GM10248 (cell line): ENCODE results near the gene TBC1D9.
"Not testable (repeated sequence)": the region's sequence is repeated elsewhere in the genome, so short reads cannot be mapped to it uniquely, and the experiment has no call there.

ENCODE experiments used
- CTCF ChIA-PET: fragments of 300-600 bp; sonication (Branson Sonifier 250); formaldehyde crosslinking; extraction: SDS; loops from one replicate; lab custom pipeline; 2021; ENCODE audit warnings: antibody characterized with exemption; lab: Yijun Ruan, JAX
- POLR2A ChIA-PET: fragments of 350-650 bp; sonication (Branson Sonifier 250); formaldehyde crosslinking; extraction: SDS; loops from one replicate; lab custom pipeline; 2020; ENCODE audit warnings: antibody characterized with exemption; lab: Yijun Ruan, JAX
- DNase-seq: peaks from one replicate; pipeline ENCODE4 v3.0.0; 2012; ENCODE audit errors: extremely low spot score
- TF ChIP-seq, protein P1 (sequence below): IDR thresholded peaks from 2 replicates; pipeline ENCODE4 v1.5.1; 2012; ENCODE audit warnings: mild to moderate bottlenecking, low read depth; ENCODE audit errors: extremely low read depth, missing control alignments, control extremely low read depth

The TBC1D9 gene

DNA sequence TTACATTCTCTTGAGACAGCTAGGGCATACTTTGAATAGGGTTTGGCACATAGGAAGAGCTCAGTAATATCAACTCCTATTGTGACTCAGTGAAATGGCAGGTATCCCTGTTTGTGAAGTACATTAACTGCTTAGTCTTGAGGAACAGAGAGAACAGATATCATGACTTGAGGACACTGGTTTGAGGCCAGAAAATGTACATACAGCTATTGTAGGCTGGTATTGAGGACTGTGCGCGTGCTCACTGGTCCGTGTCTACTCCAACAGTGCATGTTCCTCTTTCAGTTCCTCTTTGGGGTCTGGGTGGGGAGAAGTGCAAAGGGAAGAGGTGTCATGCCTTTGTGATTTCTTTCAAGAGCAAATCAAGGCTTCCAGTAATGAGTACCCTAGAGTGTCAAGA lies 34.6 kb upstream of the TBC1D9 start:
- ChIA-PET CTCF (interaction anchor here (1.2 to 1.6 kb wide), 3 partner anchors 13 to 25 kb away, joined by 3 to 5 read pairs (median 3); no protein-coding TSS in a partner anchor), POLR2A (interaction anchor here (0.7 kb wide), 1 partner anchor 20 kb away, joined by 3 read pairs; no protein-coding TSS in a partner anchor)
- TF ChIP-seq, protein P1, sequence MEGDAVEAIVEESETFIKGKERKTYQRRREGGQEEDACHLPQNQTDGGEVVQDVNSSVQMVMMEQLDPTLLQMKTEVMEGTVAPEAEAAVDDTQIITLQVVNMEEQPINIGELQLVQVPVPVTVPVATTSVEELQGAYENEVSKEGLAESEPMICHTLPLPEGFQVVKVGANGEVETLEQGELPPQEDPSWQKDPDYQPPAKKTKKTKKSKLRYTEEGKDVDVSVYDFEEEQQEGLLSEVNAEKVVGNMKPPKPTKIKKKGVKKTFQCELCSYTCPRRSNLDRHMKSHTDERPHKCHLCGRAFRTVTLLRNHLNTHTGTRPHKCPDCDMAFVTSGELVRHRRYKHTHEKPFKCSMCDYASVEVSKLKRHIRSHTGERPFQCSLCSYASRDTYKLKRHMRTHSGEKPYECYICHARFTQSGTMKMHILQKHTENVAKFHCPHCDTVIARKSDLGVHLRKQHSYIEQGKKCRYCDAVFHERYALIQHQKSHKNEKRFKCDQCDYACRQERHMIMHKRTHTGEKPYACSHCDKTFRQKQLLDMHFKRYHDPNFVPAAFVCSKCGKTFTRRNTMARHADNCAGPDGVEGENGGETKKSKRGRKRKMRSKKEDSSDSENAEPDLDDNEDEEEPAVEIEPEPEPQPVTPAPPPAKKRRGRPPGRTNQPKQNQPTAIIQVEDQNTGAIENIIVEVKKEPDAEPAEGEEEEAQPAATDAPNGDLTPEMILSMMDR: no peak
- peak; percentile 48 for DNase-seq

DNA sequence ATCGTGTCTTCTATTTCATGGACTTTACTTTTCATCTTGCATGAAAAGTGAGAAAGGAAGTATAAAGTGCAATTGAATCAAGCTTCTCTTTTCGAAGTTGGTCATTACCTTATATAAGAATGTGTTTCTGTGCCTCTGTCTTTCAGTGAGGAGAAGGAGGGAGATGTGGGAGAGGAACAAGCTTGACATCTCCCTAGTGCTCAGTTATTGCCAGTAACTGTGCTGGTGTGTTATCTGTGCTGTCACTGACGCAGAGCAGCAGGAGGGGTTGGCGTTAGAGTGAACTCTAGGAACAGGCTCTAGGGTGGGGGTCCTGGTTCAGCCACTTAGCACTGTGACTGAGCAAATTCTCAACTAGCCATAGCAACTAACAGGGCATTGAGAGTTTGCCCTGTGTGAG lies 34.0 kb upstream of the TBC1D9 start:
- ChIA-PET POLR2A (no interaction called here), CTCF (interaction anchor here (1.5 to 1.6 kb wide), 2 partner anchors 15 to 24 kb away, joined by 3 to 5 read pairs; no protein-coding TSS in a partner anchor)
- TF ChIP-seq, protein P1: no peak
- DNase-seq: no peak

- ChIA-PET CTCF (no interaction called here), POLR2A (no interaction called here)
- peak; percentile 24 for DNase-seq
- TF ChIP-seq, protein P1: no peak
Measured at GRCh38 chr4:140789759-140790158, 33.6 kb upstream of the TBC1D9 start.

DNA sequence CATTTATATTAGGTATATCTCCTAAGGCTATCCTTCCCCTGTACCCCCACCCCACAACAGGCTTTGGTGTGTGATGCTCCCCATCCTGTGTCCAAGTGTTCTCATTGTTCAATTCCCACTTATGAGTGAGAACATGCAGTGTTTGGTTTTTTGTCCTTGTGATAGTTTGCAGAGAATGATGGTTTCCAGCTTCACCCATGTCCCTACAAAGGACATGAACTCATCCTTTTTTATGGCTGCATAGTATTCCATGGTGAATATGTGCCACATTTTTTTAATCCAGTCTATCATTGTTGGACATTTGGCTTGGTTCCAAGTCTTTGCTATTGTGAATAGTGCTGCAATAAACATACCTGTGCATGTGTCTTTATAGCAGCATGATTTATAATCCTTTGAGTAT lies 26.6 kb upstream of the TBC1D9 start:
- POLR2A ChIA-PET, DNase-seq, CTCF ChIA-PET: not testable (repeated sequence)

GRCh38 chr4:140781596-140781995 lies 25.4 kb upstream of the TBC1D9 start:
- POLR2A ChIA-PET: no interaction called here
- TF ChIP-seq, protein P1: no peak
- DNase-seq: no peak
- CTCF ChIA-PET: no interaction called here

DNA sequence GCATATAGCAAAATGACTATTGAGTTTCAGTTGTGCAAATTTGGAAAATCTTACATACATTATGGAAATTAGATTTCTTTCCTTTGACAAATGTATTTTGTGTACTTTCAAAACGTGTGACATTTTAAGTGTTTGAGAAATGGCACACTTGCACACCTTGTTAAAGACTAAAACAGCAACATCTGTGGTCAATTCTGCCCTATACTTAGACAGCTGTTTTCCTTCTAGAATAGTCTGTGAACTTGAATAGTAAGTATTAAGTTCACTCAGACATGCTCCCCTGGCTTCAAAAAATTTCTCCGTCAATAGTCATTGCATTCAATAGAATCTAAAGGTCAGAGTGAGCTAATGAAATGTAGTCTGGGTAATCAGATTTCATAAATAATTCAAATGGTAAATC lies 21.7 kb upstream of the TBC1D9 start:
- POLR2A ChIA-PET: no interaction called here
- CTCF ChIA-PET: interaction anchor here (1.2 kb wide), 1 partner anchor 13 kb away, joined by 3 read pairs; no protein-coding TSS in a partner anchor
- no peak for DNase-seq
- TF ChIP-seq, protein P1: no peak

GRCh38 chr4:140777386-140777785 lies 21.2 kb upstream of the TBC1D9 start:
- DNase-seq: no peak
- TF ChIP-seq, protein P1: no peak
- ChIA-PET CTCF (interaction anchor here (1.1 to 1.2 kb wide), 2 partner anchors 14 to 73 kb away, joined by 3 read pairs; no protein-coding TSS in a partner anchor), POLR2A (no interaction called here)
